AG20443 (cell line): ENCODE data around the gene PLA2G2A.
"Not testable (repeated sequence)": the region's sequence is repeated elsewhere in the genome, so short reads cannot be mapped to it uniquely, and the experiment has no call there.

Experiments
- DNase-seq: peaks from one replicate; pipeline ENCODE4 v3.0.0; 2012; ENCODE audit warnings: low spot score, mixed read lengths

PLA2G2A gene

GRCh38 chr1:19973616-19974015 is 5.8 kb downstream of the PLA2G2A start:
- no peak for DNase-seq

GRCh38 chr1:19971664-19972063 is 7.8 kb downstream of the PLA2G2A start:
- no peak for DNase-seq

GRCh38 chr1:19969898-19970660 is 9.3 kb downstream of the PLA2G2A start:
- no peak for DNase-seq

DNA sequence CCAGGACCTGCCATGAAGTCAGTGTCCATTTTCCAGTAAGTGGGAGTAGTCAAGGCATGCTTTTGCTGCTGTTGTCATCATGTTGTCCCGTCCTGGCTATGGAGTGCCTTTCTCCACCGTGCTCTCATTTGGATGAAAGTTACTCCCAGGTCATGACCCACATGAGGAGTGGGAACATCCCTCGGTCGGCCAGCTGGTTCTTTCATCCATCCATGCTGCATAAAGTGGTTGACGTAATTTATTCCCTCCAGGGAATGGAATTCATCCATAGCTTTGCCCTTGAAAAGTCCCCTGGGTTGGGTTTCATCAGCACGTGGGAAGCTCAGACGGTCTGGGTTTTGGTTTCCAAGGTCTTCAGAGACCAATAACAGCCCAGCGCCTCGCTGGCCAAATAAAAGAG is 11.6 kb downstream of the PLA2G2A start:
- no peak for DNase-seq

GRCh38 chr1:19964542-19964941 is 14.9 kb downstream of the PLA2G2A start:
- DNase-seq = no peak

- DNase-seq = no peak
Measured at GRCh38 chr1:19963636-19964035, 15.8 kb downstream of the PLA2G2A start.

DNA sequence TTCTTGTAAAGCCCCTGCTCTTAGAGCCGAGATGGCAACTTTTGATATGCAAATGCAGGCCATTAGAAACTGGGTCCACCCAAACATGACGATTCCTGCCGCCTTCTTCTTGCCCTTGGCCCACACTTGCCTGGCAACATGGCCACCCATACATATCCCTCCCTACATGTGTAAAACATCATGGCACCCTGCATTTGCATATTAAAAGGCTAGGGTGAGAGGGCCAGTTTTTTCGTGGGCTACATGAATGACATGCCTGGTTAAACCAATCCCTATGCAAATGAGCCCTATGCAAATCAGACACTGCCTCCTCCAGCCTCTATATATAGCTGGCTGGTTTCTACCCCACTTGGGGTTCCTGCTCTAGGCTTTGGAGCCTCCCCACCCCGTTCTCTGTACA is 18.8 kb downstream of the PLA2G2A start:
- DNase-seq = no peak

- DNase-seq = peak; percentile 34
Measured at GRCh38 chr1:19957779-19958178, 21.6 kb downstream of the PLA2G2A start.

DNA sequence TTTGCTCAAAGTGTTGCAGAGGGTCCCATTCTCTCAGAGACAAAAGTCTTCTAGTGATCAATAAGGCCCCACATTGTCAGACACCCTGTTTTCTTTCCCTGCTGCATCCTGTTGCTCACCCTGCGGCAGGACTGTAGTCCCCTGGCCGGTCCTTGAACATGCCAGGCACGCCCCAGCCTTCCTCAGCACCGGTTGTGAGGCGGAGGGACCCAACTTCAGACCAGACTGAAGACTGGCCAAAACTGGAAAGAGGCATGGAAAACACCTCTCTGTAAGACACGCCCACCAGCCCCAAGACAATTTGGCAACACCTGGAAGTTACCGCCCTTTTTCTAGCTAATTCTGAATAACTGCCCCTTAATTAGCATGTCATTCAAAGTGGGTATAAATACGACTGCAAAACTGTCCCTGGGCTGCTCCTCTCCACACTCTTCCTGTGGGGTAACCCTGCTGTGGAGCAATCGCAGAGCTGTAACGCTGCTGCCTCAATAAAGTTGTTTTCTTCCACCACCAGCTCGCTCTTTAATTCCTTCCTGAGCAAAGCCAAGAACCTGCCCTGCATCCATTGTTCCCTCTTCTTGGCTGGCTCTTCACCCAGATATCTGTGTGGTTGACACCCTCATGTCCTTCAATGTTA is 23.8 kb downstream of the PLA2G2A start:
- no peak for DNase-seq

- no peak for DNase-seq
Measured at GRCh38 chr1:19954059-19954458, 25.4 kb downstream of the PLA2G2A start.

DNA sequence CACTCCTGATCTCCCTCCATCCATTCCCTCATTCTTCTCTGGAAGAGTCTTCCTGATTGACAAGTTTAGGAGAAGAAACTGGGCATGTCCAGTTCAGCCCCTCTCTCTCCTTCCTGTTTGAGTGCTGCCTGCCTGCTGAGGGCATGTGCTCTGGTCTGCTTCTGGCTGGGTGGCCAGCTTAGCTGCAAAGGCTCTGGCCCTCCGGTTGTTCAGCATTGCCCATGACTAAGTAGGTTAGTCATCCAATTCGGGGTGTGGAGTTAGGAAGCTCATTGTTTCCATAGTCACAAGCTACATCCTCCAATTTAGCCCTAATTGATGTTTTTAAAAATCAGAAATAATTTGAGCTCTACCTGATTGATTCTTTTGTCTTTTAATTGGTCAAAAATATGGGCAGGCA is 30.4 kb downstream of the PLA2G2A start:
- peak; percentile 92 for DNase-seq

- DNase-seq = no peak
Measured at GRCh38 chr1:19946971-19947370, 32.4 kb downstream of the PLA2G2A start.

DNA sequence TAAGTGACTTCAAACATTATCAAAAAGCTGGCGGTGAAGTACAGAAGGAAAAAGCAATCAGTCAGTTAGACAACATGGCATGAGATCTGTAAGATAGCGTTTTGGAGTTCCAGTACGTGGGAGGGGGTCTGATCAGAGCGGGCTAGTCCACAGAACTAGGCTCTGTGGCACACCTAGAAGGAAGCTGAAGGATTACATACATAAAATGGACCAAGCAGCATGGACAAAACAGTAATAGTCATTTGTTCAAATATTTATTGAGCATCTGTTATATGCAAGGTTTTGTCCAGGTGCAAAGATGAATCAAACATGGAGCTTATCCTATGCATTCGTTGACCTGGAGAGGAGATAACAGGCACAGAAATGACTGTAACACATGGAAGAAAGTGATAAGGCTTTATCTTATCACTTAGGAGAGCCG is 33.1 kb downstream of the PLA2G2A start:
- DNase-seq = no peak

- no peak for DNase-seq
Measured at GRCh38 chr1:19945914-19946313, 33.5 kb downstream of the PLA2G2A start.

- DNase-seq = no peak
Measured at GRCh38 chr1:19942657-19943056, 36.8 kb downstream of the PLA2G2A start.

DNA sequence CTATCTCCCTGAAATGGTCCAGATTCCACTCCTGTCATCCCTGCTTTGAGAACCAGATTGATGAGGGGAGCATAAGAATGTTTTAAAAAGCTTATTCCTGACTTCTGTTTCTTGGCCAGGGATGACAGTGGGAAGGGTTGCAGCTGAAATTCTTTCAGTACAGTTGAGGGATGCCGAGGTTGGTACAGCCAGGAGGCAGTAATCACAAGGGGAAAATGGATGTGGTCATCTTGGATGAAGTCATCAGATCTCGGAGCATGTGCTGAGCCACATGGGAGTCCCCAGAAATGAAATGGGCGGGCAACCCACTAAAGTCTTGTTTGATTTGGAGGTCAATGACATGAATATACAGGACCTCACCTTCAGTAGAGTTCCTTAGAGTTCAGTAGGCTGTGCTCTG is 37.3 kb downstream of the PLA2G2A start:
- DNase-seq = no peak

DNA sequence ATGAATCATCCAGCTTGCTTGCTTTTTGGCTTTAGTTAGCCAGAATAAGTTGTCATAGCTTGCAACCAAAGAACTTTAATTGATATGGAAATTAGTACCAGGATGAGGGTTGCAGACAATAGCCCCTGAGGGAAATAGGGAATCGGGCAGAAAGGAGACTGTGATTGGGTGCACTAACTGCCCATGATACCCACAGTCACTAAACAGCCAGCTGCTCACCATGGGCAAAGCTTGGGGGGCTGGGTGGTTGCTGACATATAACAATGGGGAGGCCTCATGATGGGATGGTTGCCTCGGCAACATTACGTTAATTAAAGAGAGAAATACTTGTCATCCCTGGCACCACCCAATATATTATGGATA is 38.2 kb downstream of the PLA2G2A start:
- no peak for DNase-seq

DNA sequence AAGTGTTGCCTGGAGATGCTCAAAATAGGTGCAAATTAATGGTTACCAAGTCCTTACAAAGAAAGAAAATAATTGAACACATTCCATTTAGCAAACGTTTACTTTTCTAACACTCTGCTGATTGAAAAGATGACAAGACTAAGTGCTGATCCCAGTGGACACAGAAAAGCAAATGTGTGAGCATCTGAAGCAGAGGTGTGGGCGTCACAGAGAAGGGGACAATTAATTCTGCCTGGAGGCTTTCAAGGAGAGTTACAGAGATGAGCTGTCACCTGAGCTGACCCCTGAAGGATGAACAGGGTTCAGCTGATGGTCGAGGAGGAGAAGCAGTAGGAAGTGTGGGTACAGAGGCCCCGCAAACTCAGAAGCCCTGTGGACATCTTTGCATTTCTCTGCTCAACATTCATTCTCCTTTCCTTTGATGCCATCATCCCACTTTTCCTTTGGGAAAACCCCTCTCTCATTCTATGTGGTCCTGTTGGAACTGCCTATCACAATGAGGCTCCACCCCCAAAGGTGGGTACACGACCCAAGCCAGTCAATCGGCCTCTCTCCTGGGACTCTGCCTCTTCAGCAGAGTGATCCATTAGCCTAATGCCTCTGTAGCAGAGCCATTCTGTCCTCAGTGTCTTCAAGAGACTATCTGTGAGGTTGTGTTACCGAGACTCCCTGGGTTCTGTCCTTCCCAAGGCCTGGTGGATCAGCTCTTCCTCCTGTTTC is 38.8 kb downstream of the PLA2G2A start:
- no peak for DNase-seq

DNA sequence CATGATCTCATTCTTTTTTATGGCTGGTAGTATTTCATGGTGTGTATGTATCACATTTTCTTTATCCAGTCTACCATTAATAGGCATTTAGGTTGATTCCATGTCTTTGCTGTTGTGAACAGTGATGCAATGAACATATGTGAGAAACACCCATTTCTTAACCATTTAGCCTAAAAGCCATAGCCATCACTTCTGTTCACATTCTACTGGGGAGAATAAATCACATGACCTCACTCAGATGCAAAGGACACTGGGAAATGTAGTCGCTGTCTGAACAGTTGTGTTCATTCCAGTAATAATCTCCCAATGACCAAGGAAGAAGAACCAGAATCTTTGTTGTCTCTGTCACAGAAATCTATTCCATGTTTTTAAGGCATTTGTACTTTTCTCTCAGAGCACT is 40.9 kb downstream of the PLA2G2A start:
- DNase-seq = no peak

DNA sequence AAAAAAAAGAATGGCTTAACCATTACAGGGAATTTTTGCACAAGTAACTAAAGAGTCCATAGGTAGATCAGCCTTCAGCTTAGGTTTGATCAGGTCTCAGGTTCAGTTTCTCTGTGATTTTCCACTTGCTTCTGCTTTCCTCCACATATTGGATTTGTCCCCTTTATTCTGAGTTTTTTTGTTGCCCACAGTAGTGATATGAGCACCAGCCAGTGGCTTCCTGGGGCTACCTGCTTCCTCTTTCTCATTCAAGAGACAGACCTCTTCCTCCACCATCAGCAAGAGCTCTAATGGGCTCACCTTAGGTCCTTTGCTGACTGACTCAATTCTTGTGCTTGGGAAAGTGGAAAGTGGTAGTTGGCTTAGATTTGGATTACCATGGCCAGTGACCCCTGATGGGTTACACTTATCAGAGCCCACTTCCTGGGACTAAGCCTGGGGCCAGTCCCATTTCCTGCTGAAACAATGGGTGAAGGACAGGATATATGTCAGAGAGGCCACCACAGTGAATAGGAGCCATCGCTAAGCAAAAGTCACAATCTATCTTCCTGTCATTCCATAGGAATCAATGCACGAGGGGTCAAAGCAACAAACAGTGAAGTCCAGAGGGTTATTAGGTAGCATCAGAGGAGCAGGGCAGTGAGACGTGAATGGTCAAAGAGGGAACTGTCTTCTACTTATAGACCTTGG is 43.2 kb downstream of the PLA2G2A start:
- DNase-seq = no peak

DNA sequence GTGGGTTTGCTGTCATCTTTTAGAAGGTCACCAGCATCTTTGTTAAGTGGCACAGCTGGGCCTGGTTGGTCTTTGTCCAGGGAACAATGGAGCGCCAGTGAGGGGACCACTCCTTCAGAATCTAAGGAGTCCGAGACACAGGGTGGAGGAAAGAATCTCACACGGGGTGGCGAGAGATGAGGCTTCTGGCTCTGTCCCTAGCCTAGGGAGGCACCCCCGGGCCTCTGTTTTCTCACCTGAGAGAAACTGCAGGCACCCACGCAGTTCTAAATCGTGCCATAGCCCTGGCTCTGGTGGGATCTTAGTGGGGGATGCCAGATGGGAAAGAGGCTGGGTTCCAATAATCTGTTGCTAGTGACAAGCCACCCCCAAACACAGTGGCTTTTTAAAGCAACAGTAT is 45.1 kb downstream of the PLA2G2A start:
- no peak for DNase-seq

- DNase-seq = no peak
Measured at GRCh38 chr1:19932866-19933265, 46.6 kb downstream of the PLA2G2A start.

DNA sequence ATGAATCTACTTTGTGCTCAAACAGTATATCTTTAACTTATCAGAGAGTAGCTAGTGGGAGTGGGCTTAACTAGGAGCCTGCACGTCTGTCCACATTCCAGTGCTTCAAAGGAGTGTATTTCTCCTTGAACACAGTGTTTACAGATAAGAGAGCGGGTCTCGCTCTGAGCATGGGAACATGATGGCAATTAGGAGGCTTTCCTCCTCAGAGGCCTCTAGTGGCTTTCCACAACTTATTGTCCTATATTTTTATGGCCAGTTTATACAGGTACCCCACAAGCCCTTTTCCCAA is 52.3 kb downstream of the PLA2G2A start:
- DNase-seq = not testable (repeated sequence)
